HL-60 (cell line): Measurements from ENCODE around the gene MST1.

Experiments
- POLR2AphosphoS5 ChIP-seq: IDR thresholded peaks from 2 replicates; pipeline ENCODE4 v1.6.1; 2012; ENCODE audit warnings: low read depth
- TF ChIP-seq, protein P1 (sequence below): IDR thresholded peaks from 2 replicates; pipeline ENCODE4 v1.6.1; 2012; ENCODE audit warnings: low read depth; ENCODE audit not compliant: insufficient replicate concordance
- TF ChIP-seq, protein P2 (sequence below): IDR thresholded peaks from one replicate; pipeline ENCODE4 v1.5.1; 2011; ENCODE audit warnings: low read length, control low read depth, inconsistent platforms; ENCODE audit not compliant: insufficient read depth

DNA sequence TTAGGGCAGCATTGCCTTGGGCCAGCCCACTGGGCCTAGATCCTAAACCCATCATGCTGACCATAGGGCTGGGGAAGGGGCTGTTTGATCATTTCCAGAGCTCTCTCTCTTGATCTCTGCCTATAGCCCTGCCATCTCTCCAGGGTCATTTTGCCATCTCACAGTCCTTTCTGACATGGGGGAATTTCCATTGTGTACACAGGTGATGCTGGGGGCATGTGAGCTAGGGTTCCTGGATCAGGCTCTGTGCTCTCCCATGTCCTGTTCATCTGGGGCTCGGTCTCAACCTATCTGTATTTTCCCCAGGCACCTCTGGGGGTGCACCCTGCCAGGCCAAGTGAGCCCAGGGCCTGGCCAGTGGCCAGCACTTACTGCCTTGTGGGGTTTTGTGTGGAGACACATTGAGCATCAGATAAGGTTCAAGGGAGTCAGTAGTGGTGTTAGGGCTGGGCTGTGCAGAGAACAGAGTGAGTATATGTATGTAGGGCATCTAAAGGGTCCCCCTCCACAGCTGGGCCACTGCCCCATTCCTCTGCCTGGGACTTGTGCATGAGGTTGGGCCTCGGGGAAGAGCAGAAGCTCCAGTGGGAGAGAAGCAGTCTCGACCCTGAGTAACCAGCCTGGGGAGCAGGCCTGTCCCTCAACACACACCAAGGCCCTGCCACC is 40.8 kb downstream of the MST1 start:
- TF ChIP-seq, protein P1, sequence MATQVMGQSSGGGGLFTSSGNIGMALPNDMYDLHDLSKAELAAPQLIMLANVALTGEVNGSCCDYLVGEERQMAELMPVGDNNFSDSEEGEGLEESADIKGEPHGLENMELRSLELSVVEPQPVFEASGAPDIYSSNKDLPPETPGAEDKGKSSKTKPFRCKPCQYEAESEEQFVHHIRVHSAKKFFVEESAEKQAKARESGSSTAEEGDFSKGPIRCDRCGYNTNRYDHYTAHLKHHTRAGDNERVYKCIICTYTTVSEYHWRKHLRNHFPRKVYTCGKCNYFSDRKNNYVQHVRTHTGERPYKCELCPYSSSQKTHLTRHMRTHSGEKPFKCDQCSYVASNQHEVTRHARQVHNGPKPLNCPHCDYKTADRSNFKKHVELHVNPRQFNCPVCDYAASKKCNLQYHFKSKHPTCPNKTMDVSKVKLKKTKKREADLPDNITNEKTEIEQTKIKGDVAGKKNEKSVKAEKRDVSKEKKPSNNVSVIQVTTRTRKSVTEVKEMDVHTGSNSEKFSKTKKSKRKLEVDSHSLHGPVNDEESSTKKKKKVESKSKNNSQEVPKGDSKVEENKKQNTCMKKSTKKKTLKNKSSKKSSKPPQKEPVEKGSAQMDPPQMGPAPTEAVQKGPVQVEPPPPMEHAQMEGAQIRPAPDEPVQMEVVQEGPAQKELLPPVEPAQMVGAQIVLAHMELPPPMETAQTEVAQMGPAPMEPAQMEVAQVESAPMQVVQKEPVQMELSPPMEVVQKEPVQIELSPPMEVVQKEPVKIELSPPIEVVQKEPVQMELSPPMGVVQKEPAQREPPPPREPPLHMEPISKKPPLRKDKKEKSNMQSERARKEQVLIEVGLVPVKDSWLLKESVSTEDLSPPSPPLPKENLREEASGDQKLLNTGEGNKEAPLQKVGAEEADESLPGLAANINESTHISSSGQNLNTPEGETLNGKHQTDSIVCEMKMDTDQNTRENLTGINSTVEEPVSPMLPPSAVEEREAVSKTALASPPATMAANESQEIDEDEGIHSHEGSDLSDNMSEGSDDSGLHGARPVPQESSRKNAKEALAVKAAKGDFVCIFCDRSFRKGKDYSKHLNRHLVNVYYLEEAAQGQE = no peak
- TF ChIP-seq, protein P2, sequence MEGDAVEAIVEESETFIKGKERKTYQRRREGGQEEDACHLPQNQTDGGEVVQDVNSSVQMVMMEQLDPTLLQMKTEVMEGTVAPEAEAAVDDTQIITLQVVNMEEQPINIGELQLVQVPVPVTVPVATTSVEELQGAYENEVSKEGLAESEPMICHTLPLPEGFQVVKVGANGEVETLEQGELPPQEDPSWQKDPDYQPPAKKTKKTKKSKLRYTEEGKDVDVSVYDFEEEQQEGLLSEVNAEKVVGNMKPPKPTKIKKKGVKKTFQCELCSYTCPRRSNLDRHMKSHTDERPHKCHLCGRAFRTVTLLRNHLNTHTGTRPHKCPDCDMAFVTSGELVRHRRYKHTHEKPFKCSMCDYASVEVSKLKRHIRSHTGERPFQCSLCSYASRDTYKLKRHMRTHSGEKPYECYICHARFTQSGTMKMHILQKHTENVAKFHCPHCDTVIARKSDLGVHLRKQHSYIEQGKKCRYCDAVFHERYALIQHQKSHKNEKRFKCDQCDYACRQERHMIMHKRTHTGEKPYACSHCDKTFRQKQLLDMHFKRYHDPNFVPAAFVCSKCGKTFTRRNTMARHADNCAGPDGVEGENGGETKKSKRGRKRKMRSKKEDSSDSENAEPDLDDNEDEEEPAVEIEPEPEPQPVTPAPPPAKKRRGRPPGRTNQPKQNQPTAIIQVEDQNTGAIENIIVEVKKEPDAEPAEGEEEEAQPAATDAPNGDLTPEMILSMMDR = no peak
- no peak for TF ChIP-seq POLR2AphosphoS5
